Adipocyte (in vitro differentiated cells): ENCODE results near the gene MBLAC1.

Source experiments
- DNase-seq: peaks from one replicate; pipeline ENCODE4 v3.0.0-alpha.2; 2015; ENCODE audit warnings: low read depth
- H3K27me3 ChIP-seq: replicated peaks from 2 replicates; pipeline ENCODE4 v1.7.0; 2013; ENCODE audit warnings: mild to moderate bottlenecking, low read length, moderate library complexity; ENCODE audit not compliant: control insufficient read depth, insufficient read depth
- H3K36me3 ChIP-seq: 2 replicates; pipeline ENCODE4 v1.7.0; 2013; ENCODE audit warnings: low read length, mild to moderate bottlenecking, moderate library complexity; ENCODE audit not compliant: control insufficient read depth, insufficient read depth, severe bottlenecking
- H3K4me1 ChIP-seq: 2 replicates; pipeline ENCODE4 v1.7.0; 2013; ENCODE audit warnings: mild to moderate bottlenecking, low read length, moderate library complexity; ENCODE audit not compliant: control insufficient read depth, insufficient read depth
- H3K4me3 ChIP-seq: 2 replicates; pipeline ENCODE4 v1.7.0; 2013; ENCODE audit warnings: mild to moderate bottlenecking, low read length, moderate library complexity
- H3K9ac ChIP-seq: 2 replicates; pipeline ENCODE4 v1.7.0; 2013; ENCODE audit warnings: mild to moderate bottlenecking, low read length, moderate library complexity
- H3K9me3 ChIP-seq: 2 replicates; pipeline ENCODE4 v1.7.0; 2013; ENCODE audit warnings: mild to moderate bottlenecking, low read length, moderate library complexity; ENCODE audit not compliant: control insufficient read depth

Gene MBLAC1

DNA sequence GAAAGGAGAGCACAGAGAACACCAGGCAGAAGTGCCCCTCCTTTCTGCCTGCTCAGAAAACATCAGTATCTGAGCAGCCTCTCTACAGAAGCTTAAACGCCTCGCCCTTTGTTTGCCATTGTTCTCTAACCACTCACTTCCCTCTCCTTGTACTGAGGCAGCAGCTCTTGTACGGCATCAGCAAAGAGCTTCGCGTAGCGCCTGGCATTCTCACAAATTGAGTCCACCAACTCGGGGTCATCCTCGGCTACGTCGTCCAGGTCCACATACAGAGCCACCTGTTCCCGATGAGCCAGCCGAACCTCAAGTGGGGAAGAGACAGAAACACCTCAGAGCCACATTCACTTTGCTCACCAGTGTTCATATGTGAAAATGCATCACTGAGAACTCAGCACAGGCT is 27.3 kb upstream of the MBLAC1 start:
- Histone ChIP-seq H3K4me1 (peaks cover 16% of the 10 kb centered on the region), H3K36me3 (peaks cover 48% of the 10 kb centered on the region), H3K4me3 (peak overlapping the region; percentile 86), H3K9ac (peak overlapping the region; percentile 85), H3K9me3 (no peaks in the 10 kb centered on the region), H3K27me3 (no peaks in the 10 kb centered on the region)
- DNase-seq = no peak

DNA sequence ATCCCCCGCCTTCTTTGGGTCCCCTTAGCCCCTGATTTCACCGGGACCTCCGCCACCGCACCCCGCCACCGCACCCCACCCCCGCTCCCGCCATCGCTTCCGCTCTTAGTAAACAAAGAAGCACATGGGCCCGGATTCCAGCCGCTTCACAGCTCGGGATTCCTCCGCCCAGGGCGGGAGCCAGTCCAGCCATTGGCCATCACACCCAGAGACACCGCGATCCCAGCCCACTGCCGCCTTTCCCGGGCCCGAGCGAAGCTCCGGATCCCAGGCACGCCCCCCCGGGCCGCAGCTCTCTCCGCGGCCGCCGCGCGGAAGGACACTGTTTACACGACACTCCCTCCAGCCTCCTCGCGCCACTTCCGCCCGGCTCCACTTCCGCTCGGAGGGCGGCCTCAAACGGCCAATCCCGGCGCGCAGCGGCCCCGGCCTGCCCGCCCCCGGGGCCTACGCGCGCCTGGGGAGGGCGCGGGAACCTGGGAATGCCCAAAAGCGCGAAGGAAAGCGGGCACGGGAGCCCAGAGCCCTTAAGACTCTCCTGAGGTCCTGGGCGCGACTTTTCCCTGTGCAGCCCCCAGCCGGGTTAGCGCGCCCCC is 26.2 kb upstream of the MBLAC1 start:
- Histone ChIP-seq H3K9me3 (no peaks in the 10 kb centered on the region), H3K27me3 (no peaks in the 10 kb centered on the region), H3K4me3 (peak overlapping the region; percentile 86), H3K4me1 (peaks cover 16% of the 10 kb centered on the region), H3K36me3 (peaks cover 40% of the 10 kb centered on the region), H3K9ac (peak overlapping the region; percentile 85)
- DNase-seq = peak; percentile 99

DNA sequence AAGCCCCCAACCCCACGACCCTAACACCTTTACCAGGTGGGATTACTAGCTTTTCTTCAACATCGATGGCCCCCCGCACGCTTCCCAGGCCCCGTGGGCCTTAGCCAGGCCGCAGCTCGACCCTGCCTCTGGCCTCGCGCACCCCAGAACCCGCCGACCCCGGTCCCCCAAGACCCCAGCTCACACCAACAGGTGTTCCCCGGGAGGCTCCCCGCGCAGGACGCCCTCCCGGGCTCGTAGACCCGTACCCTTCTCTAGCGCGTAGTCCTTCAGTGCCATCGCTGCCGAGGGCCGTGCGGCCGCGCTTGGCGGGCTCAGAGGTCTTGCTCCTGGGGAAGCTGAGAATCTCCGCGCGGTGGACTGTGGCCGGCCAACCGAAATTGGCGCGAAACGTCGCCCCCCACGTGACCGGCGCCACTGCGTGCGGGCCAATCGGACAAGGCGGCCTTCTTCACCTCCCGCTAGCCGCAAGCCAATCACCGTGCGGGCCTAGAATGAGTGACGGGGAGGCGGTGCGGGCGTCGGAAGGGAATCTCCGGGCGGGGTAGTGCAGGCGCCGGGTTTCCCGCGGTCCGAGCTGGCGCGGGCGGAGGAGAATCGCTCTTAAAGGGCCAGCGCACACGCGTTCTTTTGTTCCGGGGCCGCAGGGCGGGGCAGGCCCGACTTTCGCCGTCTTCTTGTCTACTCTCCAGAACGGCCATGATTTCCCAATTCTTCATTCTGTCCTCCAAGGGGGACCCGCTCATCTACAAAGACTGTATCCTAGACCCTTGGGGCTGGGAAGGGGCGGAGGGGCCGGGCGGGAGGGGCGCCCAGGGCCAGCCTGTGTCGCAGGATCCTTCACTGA is 25.5 kb upstream of the MBLAC1 start, which contains the start of the genes AP4M1 and MCM7:
Gene AP4M1 (plus strand): TSS at position 628 of the 847 bp plus-strand sequence. CDS start 72 bp downstream, at position 700.
Gene MCM7 (minus strand): TSS at position 382 of the 847 bp plus-strand sequence. CDS start 103 bp downstream, at position 279.
- Histone ChIP-seq H3K27me3 (no peaks in the 10 kb centered on the region), H3K9me3 (no peaks in the 10 kb centered on the region), H3K4me3 (peak within 1 kb of the TSS; percentile 86), H3K9ac (peak within 1 kb of the TSS; percentile 85), H3K36me3 (peaks cover 38% of the 10 kb centered on the region), H3K4me1 (peaks cover 16% of the 10 kb centered on the region)
- DNase-seq = peak; percentile 99

DNA sequence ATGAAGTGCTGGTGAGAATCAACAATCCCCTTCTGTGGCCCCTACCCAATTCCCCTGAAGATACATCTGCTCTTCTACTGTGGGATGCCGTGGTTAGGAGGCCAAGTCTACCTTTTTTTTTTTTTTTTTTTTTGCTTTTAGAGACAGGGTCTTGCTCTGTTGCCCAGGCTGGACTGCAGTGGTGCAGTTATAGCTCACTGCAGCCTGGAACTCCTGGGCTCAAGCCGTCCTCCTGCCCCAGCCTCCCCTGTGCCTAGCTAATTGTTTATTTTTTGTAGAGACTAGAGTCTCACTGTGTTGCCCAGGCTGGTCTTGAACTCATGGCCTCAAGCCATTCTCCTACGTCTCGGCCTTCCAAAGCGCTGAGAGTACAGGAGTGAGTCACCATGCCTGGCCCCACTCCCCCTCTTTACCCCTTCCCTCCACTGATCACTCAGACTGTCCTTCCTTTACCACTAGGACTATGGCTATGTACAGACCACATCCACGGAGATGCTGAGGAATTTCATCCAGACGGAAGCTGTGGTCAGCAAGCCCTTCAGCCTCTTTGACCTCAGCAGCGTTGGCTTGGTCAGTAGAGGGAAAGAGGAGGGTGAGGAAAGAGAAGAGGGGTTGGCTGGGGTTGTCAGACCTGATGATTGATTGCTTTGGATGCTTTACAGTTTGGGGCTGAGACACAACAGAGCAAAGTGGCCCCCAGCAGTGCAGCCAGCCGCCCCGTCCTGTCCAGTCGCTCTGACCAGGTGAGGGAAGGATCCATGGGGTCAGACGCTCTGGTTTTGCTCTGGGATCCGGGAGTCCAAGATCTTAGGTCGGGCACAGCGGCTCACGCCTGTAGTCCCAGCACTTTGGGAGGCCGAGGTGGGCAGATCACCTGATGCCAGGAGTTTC is 23.6 kb upstream of the MBLAC1 start:
- peaks cover 37% of the 10 kb centered on the region for H3K36me3 ChIP-seq

DNA sequence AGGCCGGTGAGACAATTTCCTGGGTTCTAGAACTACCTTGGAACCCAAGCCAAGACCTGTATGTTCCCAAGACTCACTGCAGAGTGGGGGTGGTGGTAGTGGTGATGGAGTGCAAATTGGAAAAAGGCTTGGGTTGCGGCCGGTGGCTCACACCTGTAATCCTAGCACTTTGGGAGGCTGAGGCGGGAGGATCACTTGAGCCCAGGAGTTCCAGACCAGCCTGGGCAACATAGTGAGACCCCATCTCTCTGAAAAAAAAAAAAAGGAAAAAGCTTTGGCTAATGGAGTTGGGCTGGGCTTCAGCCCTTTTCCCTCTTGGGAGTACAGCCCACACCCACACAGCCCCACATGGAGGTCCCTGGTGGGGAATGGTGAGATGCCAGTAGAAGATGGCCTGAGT is 21.2 kb upstream of the MBLAC1 start:
- Histone ChIP-seq H3K9me3 (no peaks in the 10 kb centered on the region), H3K4me3 (no peak overlapping the region), H3K9ac (no peak overlapping the region), H3K36me3 (peaks cover 40% of the 10 kb centered on the region), H3K4me1 (peaks cover 6% of the 10 kb centered on the region), H3K27me3 (no peaks in the 10 kb centered on the region)
- no peak for DNase-seq

More for the DNA sequence above, 23.6 kb upstream of the MBLAC1 start:
- H3K9me3 ChIP-seq = no peaks in the 10 kb centered on the region
- H3K4me3 ChIP-seq = no peak overlapping the region
- H3K4me1 ChIP-seq = peaks cover 16% of the 10 kb centered on the region
- no peaks in the 10 kb centered on the region for H3K27me3 ChIP-seq
- DNase-seq = no peak
- H3K9ac ChIP-seq = peak overlapping the region; percentile 78

DNA sequence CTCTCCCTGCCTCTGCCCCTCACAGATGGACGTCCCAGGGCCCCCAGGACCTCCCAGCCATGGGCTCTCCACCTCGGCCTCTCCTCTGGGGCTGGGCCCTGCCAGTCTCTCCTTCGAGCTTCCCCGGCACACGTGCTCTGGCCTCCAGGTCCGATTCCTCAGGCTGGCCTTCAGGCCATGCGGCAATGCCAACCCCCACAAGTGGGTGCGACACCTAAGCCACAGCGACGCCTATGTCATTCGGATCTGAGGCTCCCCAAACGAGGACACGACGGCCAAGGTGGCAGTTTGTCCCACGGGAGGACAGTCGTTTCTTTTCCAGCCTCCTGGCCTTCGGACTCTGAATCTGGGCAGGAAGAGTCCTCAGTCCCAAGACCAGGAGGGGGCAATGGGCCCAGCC is 20.1 kb upstream of the MBLAC1 start:
- Histone ChIP-seq H3K4me1 (peaks cover 6% of the 10 kb centered on the region), H3K36me3 (peaks cover 47% of the 10 kb centered on the region), H3K4me3 (no peak overlapping the region), H3K9me3 (no peaks in the 10 kb centered on the region), H3K9ac (no peak overlapping the region), H3K27me3 (no peaks in the 10 kb centered on the region)
- DNase-seq = no peak

DNA sequence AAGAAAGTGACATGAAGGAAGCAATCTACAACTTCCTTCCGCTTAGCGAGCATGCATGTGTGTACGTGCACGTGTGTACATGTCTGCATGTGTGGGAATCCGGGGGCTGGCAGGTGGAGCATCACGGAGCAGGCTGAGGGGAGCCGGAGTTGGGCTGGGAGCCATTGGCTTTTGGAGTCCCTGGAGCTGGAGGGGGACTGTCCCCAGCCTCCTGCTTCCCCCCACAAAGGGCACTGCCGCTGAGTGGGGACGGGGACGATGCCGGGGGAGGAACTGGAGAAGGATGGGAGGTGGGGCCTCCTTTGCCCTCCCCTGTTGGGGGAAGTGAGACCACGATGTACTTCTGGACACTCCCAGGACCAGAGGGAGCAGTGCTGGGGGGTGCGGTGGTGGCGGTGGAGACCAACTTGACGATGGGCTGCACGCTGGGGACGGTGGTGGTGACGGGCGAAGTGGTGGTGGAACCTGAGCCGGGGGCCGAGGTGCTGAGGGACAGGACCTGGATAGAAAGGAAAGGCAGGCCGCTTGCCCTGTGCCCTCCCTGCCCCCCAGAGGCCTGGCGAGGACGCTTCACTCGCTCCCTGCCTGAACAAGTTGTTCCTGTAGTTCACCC is 19.5 kb upstream of the MBLAC1 start:
- no peak for DNase-seq
- no peak overlapping the region for H3K9ac ChIP-seq
- no peaks in the 10 kb centered on the region for H3K9me3 ChIP-seq
- no peaks in the 10 kb centered on the region for H3K27me3 ChIP-seq
- peaks cover 5% of the 10 kb centered on the region for H3K4me1 ChIP-seq
- H3K4me3 ChIP-seq = no peak overlapping the region
- H3K36me3 ChIP-seq = peaks cover 52% of the 10 kb centered on the region

DNA sequence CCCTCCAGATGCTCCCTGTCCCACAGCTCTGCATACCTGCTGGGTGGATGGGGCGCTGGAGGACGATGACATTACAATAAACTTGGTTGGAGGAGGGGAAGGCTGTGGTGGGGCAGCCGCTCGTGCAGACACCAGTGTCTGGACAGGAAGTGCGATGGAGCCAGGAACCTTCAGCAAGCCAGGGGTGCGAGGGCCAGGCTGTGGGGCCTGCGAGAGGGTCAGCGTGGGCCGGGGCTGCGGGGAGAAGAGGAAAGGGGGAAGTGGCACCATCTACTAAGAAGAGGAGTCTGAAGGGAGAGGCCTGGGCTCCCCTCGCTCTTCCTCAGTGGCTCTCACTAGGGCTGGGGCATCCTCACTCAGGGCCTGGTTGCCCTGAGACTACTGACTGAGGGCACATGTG is 18.9 kb upstream of the MBLAC1 start:
- H3K9ac ChIP-seq = no peak overlapping the region
- peaks cover 52% of the 10 kb centered on the region for H3K36me3 ChIP-seq
- H3K4me1 ChIP-seq = no peaks in the 10 kb centered on the region
- no peaks in the 10 kb centered on the region for H3K9me3 ChIP-seq
- DNase-seq = no peak
- no peaks in the 10 kb centered on the region for H3K27me3 ChIP-seq
- H3K4me3 ChIP-seq = no peak overlapping the region

DNA sequence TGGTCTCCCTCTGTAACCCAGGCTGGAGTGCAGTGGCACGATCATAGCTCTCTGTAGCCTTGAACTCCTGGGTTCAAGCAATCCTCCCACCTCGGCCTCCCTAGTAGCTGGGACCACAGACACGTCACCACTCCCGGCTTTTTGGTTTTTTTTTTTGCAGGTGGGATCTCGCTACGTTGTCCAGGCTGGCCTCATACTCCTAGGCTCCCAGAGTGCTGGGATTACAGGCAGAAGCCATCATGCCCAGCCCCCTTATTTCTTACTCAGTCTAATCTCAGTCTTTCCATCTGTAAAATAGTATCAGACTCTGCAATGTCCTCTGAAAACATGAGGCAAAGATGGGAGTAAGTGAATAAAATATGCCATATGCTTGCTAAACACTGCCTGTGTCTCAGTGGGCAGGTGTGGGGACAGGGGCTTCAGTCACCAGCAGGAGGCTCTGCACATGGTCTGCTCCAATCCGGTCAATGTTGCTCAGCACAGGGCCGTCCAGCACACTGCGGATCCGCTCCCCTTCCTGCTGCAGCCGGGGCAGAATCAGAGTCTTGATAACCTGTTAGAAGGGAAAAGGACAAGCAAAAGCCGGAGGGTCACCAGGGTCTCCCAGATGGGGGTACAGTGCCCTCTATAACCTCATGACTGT is 17.1 kb upstream of the MBLAC1 start:
- DNase-seq = no peak
- H3K9me3 ChIP-seq = no peaks in the 10 kb centered on the region
- peaks cover 60% of the 10 kb centered on the region for H3K36me3 ChIP-seq
- no peaks in the 10 kb centered on the region for H3K4me1 ChIP-seq
- no peak overlapping the region for H3K9ac ChIP-seq
- no peak overlapping the region for H3K4me3 ChIP-seq
- H3K27me3 ChIP-seq = no peaks in the 10 kb centered on the region

DNA sequence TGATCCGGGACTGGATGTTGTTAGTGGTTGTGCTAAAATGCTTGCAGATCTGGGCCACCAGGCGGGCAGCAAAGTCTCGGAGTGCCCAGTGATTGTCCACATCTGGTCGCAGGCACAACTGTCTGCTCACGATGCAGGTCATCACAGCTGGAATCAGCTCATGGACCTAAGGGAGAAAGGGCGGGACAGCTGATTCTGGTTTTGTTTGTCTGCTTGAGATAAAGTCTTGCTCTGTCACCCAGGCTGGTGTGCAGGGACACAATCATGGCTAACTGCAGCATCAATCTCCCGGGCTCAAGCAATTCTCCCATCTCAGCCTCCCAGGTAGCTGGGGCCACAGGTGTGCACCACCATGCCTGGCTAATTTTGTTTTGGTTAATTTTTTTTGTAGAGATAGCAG is 15.6 kb upstream of the MBLAC1 start:
- peaks cover 53% of the 10 kb centered on the region for H3K36me3 ChIP-seq
- no peak overlapping the region for H3K4me3 ChIP-seq
- H3K27me3 ChIP-seq = no peaks in the 10 kb centered on the region
- no peaks in the 10 kb centered on the region for H3K9me3 ChIP-seq
- H3K9ac ChIP-seq = no peak overlapping the region
- no peaks in the 10 kb centered on the region for H3K4me1 ChIP-seq
- no peak for DNase-seq
